ENCODE results near the gene SAXO1.

GRCh38 chr9:18989865-18990264 lies 43.1 kb downstream of the SAXO1 start:
- TF ChIP-seq CTCF (IDR thresholded peaks at IDR 0.05; ENCODE audit: low read depth, low read length): no peak
- TF ChIP-seq EZH2phosphoT487 (IDR thresholded peaks at IDR 0.05; ENCODE audit: low read depth): no peak

Measured in OCI-LY3 (cell line).